Islet of Langerhans (tissue), 1 donor: ENCODE data around the gene LBR.
"Not testable (repeated sequence)": the region's sequence is repeated elsewhere in the genome, so short reads cannot be mapped to it uniquely, and the experiment has no call there.

Experiments
- FAIRE-seq: peaks from one replicate; lab custom pipeline; 2011; peaks lifted over from hg19 to GRCh38; lab: Jason Lieb, UNC

LBR gene

DNA sequence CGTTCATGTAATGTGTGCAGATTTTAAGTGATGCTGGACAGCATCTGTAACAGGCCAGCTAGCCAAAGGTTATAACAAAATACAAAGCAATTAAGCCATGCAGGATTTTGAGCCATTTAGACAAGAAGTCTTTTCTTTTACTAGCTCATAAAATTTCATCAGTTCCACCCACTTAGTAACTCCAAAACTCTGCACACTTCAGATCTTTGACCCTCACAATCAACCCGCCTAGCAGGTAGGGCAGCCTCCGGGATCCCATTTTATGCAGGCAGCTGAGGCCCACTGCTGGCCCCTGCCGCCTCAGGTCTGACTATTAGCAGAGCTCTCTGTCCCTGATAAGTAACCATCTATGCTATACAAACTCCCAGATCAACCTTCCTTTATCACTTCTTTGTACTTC is 9.2 kb downstream of the LBR start:
- FAIRE-seq: no peak

DNA sequence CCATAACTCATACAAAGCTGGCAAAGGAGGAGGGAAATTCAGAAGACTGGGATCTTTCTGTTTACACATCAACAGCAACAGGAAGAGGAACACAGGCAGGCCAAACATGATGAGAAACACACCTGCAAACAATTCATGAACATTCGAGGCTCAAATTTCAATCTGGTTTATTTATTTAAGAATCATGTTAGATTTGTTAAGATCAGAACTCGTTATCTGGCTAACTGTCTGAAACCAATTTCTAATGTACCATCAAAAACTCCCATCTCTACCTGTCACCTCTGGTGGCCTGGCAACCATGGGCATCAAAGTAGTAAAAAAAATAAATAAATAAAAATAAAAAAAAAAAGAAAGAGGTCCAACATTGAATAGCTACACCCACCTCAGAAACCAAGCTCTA is 9.8 kb downstream of the LBR start:
- FAIRE-seq: no peak

DNA sequence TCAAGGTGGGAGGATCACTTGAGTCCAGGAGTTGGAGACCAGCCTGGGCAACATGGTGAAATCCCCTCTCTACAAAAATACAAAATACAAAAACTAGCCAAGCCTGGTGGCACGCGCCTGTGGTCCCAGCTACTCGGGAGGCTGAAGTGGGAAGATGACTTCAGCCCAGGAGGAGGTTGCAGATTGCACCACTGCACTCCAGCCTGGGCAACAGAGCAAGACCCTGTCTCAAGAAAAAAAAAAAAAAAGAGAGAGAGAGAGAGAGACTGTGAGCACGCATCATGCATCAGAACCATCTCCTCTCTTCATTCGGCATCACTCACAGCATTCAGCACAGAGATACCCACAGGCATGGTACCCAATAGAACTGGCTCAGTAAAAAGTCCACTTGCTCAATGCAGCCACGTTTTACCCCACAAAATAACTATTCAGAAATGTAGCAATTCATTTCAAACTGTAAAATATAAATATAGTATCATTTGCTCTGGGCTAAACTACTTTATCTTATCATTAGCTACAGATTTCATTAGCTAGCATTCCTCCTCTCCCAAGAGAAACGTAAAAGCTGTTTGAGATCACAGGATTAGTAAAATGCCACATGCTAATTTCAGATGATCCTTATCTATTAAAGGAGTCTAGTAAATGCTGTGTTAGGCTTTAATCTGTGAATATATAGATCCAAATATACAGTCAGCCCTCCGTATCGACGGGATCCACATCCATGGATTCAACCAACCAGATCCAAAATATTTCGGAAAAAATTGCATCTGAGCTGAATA is 11.7 kb downstream of the LBR start:
- FAIRE-seq: no peak

DNA sequence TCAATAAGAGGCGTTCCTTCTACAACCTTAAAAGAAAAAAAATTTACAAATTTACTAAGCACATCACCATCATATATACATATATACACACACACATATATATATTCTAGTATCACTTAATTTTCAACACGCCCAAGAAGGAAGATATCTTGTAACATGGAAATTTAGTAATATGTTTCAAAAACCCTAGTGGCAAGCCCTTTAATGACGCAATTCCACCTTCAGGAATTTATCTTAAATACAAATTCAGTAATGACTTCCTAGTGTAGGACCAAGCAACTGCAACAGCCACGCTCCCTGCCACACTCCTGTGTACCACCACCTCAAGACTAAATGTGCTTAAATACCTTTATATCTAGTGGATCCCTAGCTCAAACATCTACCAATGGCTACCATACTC is 12.5 kb downstream of the LBR start:
- FAIRE-seq: no peak

DNA sequence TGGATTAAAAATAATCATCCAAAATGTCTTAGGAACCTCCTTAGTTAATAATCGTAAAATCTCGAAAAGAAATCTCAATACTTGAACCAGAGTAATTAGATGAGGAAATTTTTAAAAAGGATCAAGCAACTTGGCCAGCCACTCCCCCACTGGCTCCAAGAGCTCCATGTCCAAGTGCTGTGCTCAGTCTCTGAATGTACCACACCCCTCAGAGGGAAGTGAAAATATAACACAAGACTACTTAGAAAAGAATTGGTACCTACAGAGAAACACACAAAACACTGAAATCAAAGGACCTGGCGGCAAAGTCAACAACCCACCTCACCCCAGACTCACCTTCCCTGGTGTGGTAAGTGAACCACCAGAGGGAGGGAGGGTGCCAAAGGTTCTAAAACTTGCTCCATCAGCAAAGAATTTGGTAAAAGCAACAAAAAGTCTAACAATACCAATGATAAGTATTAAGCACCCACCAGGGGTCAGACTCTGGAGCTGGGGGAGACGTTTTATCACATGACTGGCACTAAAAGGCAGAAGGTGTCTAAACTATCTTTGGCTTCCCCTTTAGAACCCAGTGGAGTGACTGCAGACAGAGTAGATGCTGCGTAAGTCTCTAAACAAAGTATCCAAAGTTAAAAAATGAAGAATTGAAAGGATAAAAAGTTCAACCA is 14.0 kb downstream of the LBR start:
- no peak for FAIRE-seq

GRCh38 chr1:225412803-225413351 is 15.0 kb downstream of the LBR start:
- no peak for FAIRE-seq

DNA sequence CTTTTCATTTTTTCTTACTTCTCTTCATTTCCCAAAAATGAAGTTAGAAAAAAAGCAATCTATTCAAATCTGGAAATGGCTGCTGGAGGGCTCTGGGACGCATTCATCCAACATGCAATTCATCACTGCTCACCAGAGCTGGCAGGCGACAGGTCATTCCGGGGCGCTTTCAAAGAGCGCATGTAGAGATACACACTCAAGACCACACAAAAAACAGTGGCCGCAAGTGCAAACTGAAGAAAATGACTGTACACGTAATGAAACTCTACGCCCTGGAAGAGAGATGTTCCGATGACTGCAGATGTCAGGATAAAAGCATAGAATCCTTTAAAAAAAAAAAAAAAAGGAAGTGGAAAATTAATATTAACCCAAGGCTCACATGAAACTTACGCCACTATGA is 15.5 kb downstream of the LBR start:
- no peak for FAIRE-seq

- FAIRE-seq: no peak
Observed at GRCh38 chr1:225410036-225410435, 17.8 kb downstream of the LBR start.

DNA sequence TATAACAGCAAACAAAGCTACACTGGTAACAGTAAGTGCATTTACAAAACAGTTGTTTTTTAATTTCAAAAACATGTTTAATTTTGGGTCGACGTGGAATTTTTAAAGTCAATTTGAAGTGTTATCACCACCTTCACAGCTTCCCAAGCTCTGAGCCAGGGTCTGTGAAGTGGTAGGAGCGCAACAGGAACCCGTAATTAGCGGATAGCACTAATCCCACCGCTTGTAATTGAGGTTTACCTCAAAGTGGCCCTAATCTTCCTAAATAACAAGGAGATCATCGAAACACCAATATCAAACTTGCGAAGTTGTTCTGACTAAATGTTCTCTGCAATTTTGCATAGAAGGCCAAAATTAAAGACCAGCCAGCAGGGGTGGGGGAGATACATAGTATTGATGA is 18.8 kb downstream of the LBR start:
- no peak for FAIRE-seq

DNA sequence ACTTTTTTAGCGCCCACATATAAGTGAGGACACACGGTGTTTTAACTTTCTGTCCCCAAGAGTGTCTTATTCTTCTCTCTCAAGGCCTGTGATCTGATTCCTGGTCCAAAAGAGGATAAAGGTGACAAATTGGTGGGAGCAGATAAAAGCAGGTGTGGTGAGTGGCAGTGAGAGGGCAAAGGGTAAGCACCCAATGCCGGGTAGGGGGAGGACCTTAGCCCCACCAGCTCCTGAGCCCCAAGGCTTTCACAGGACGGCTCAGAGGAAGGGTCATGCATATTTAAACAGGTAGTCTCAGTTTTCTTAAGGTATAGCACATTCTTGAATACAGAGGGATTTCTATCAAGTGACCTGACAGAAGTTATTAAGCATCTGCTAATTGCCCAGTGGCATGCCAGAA is 19.6 kb downstream of the LBR start:
- FAIRE-seq: no peak

- no peak for FAIRE-seq
Observed at GRCh38 chr1:225407755-225408154, 20.1 kb downstream of the LBR start.

DNA sequence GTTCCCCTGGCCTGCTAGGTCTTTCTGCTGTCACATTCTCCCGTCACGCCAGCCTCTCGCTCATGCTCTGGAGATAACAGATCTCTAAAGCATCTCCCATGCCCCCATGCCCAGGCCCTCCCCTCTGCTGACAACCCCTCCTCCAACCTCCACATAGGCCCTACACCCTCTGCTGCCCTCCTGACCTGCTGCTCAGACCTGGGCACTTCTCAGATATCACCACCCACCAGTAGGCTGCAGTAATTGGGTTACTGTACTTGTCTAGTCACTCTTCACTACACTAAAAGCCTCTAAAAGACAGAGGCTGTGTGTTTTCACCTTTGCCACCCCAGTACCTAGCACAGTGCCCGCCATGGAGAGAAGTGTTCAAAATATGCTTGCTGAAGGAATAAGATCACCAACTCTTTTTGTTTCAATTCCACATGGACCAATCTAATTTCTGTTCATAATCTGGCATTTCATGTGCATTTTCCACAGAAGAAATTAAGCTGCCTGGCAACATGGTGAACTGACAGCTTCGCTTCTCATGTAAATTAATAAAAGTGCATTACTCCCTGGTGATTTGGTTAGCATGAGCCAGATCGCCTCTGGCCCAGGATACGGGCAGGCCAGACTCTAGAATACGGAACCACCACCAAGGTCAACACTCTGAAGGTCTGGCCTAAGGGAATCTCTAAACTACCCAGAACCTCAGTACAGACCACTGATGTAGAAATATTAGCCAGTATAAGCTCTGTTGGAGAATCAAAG is 20.7 kb downstream of the LBR start:
- no peak for FAIRE-seq

DNA sequence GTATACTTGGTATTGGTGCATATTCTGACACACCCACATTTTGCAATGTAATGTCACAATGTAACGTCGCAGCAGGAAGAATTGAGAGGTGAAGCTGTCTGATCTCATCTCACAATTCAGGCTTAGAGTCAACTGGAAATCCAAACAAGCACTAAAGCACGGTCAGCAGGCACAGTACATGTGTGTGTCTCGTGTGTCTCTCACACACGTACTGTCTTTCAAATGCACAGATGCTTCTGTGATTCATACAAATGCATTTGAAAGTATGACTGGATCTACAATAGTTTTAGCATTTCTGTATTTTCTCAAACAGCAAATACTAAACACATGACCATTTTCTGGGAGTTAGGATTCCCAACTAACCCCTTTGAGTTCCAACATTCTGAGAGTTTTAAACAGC is 26.9 kb downstream of the LBR start:
- FAIRE-seq: no peak

- FAIRE-seq: no peak
Observed at GRCh38 chr1:225396357-225396756, 31.5 kb downstream of the LBR start.

- no peak for FAIRE-seq
Observed at GRCh38 chr1:225389843-225390242, 38.0 kb downstream of the LBR start.

GRCh38 chr1:225388372-225388771 is 39.5 kb downstream of the LBR start:
- no peak for FAIRE-seq

GRCh38 chr1:225386860-225387259 is 41.0 kb downstream of the LBR start:
- FAIRE-seq: not testable (repeated sequence)

GRCh38 chr1:225380691-225381090 is 47.1 kb downstream of the LBR start:
- no peak for FAIRE-seq

GRCh38 chr1:225378880-225379279 is 49.0 kb downstream of the LBR start:
- FAIRE-seq: no peak

GRCh38 chr1:225374996-225375395 is 52.8 kb downstream of the LBR start:
- no peak for FAIRE-seq

- FAIRE-seq: no peak
Observed at GRCh38 chr1:225373155-225373554, 54.7 kb downstream of the LBR start.

DNA sequence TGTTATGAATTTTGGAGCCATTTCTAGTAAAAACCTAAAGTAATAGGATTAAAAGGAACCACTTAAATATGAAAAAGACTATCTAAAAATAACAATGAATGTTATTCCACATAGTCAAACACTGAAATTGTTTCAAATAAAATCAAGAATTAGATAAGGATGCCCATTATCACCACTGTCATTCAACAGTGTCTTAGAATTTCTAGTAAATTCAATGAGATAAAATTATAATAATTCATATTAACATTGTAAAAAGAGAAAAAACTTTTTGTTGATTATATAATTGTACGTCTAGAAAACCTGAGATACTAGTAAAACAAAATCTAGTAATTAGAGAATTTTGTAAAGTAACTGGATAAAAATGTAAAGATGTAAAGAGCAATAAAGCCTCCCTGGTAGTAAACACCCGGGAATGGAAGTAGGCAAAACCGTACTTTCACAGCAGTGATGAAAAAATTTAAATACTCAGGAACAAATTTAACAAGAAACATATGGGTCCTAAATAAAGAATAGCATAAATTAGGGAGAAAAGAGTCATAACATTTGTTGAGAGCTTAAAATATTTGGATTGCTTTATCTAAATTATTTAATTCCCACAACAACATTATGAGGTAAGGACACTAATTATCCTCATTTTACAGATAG is 56.4 kb downstream of the LBR start:
- FAIRE-seq: no peak
